ENCODE results near the gene ENPEP.
"Not testable (repeated sequence)": the region's sequence is repeated elsewhere in the genome, so short reads cannot be mapped to it uniquely, and the experiment has no call there.

The ENPEP gene

GRCh38 chr4:110550260-110550659, 74.3 kb downstream of the ENPEP start:
- DNase-seq (no peak), ATAC-seq (replicated peaks) (no peak)
- no peaks in the 10 kb centered on the region for H3K4me1 Mint-ChIP-seq (ENCODE audit: low read depth in 2 of 2)
- no peaks in the 10 kb centered on the region for H3K36me3 Mint-ChIP-seq (ENCODE audit: insufficient read depth)
- no peak overlapping the region for H3K4me3 Mint-ChIP-seq
- no peaks in the 10 kb centered on the region for H3K9me3 Mint-ChIP-seq
- peaks cover 29 to 38% of the 10 kb centered on the region in 2 donors for H3K27me3 Mint-ChIP-seq
- H3K27ac Mint-ChIP-seq = no peak overlapping the region

- no peak overlapping the region for H3K4me3 Mint-ChIP-seq
- no peaks in the 10 kb centered on the region for H3K9me3 Mint-ChIP-seq
- H3K27me3 Mint-ChIP-seq = peaks cover 24 to 33% of the 10 kb centered on the region in 2 donors
- ATAC-seq (replicated peaks) (no peak), DNase-seq (no peak)
- no peak overlapping the region for H3K27ac Mint-ChIP-seq
- H3K36me3 Mint-ChIP-seq (ENCODE audit: insufficient read depth) = no peaks in the 10 kb centered on the region
- no peaks in the 10 kb centered on the region for H3K4me1 Mint-ChIP-seq (ENCODE audit: low read depth in 2 of 2)
These were observed 77.2 kb downstream of the ENPEP start for GRCh38 chr4:110553197-110553596.

GRCh38 chr4:110567214-110567613, 91.3 kb downstream of the ENPEP start:
- H3K4me3 Mint-ChIP-seq = no peak overlapping the region
- H3K36me3 Mint-ChIP-seq (ENCODE audit: insufficient read depth) = no peaks in the 10 kb centered on the region
- H3K27me3 Mint-ChIP-seq = peaks cover 33% of the 10 kb centered on the region in 2 donors
- peaks cover 0 to 3% of the 10 kb centered on the region in 2 donors for H3K9me3 Mint-ChIP-seq
- no peaks in the 10 kb centered on the region for H3K4me1 Mint-ChIP-seq (ENCODE audit: low read depth in 2 of 2)
- DNase-seq = no peak
- no peak for ATAC-seq (replicated peaks)
- H3K27ac Mint-ChIP-seq = no peak overlapping the region

GRCh38 chr4:110576696-110577095, 100.7 kb downstream of the ENPEP start:
- not testable (repeated sequence) for H3K4me1 Mint-ChIP-seq (ENCODE audit: low read depth in 2 of 2); H3K4me3 Mint-ChIP-seq; ATAC-seq (replicated peaks); DNase-seq; H3K27ac Mint-ChIP-seq; H3K27me3 Mint-ChIP-seq; H3K36me3 Mint-ChIP-seq (ENCODE audit: insufficient read depth); H3K9me3 Mint-ChIP-seq

- Mint-ChIP-seq H3K9me3 (no peaks in the 10 kb centered on the region), H3K27me3 (peaks cover 0 to 16% of the 10 kb centered on the region in 2 donors), H3K4me3 (no peak overlapping the region), H3K36me3 (ENCODE audit: insufficient read depth) (no peaks in the 10 kb centered on the region), H3K4me1 (ENCODE audit: low read depth in 2 of 2) (no peaks in the 10 kb centered on the region), H3K27ac (no peak overlapping the region)
- ATAC-seq (replicated peaks) = no peak
- no peak for DNase-seq
These were observed 110.3 kb downstream of the ENPEP start for GRCh38 chr4:110586131-110586850.

GRCh38 chr4:110587666-110588285, 111.8 kb downstream of the ENPEP start:
- H3K9me3 Mint-ChIP-seq = no peaks in the 10 kb centered on the region
- no peak overlapping the region for H3K4me3 Mint-ChIP-seq
- H3K36me3 Mint-ChIP-seq (ENCODE audit: insufficient read depth) = no peaks in the 10 kb centered on the region
- no peak for DNase-seq
- peaks cover 0 to 14% of the 10 kb centered on the region in 2 donors for H3K27me3 Mint-ChIP-seq
- no peak overlapping the region for H3K27ac Mint-ChIP-seq
- no peak for ATAC-seq (replicated peaks)
- H3K4me1 Mint-ChIP-seq (ENCODE audit: low read depth in 2 of 2) = no peaks in the 10 kb centered on the region

- no peaks in the 10 kb centered on the region for H3K4me1 Mint-ChIP-seq (ENCODE audit: low read depth in 2 of 2)
- H3K9me3 Mint-ChIP-seq = no peaks in the 10 kb centered on the region
- no peak overlapping the region for H3K4me3 Mint-ChIP-seq
- no peaks in the 10 kb centered on the region for H3K27me3 Mint-ChIP-seq
- ATAC-seq (replicated peaks) (no peak), DNase-seq (no peak)
- H3K27ac Mint-ChIP-seq = no peak overlapping the region
- H3K36me3 Mint-ChIP-seq (ENCODE audit: insufficient read depth) = no peaks in the 10 kb centered on the region
These were observed 113.3 kb downstream of the ENPEP start for GRCh38 chr4:110589297-110589696.

- Mint-ChIP-seq H3K27ac (no peak overlapping the region), H3K36me3 (ENCODE audit: insufficient read depth) (no peaks in the 10 kb centered on the region), H3K27me3 (peaks cover 9 to 11% of the 10 kb centered on the region in 2 donors), H3K9me3 (peaks cover 0 to 4% of the 10 kb centered on the region in 2 donors), H3K4me1 (ENCODE audit: low read depth in 2 of 2) (no peaks in the 10 kb centered on the region), H3K4me3 (no peak overlapping the region)
- ATAC-seq (replicated peaks) (no peak), DNase-seq (no peak)
These were observed 119.6 kb downstream of the ENPEP start for GRCh38 chr4:110595583-110595982.

GRCh38 chr4:110596431-110596830, 120.5 kb downstream of the ENPEP start:
- ATAC-seq (replicated peaks) (no peak), DNase-seq (no peak)
- H3K4me1 Mint-ChIP-seq (ENCODE audit: low read depth in 2 of 2) = no peaks in the 10 kb centered on the region
- no peaks in the 10 kb centered on the region for H3K36me3 Mint-ChIP-seq (ENCODE audit: insufficient read depth)
- H3K4me3 Mint-ChIP-seq = no peak overlapping the region
- peaks cover 9 to 18% of the 10 kb centered on the region in 2 donors for H3K27me3 Mint-ChIP-seq
- no peak overlapping the region for H3K27ac Mint-ChIP-seq
- H3K9me3 Mint-ChIP-seq = peaks cover 0 to 4% of the 10 kb centered on the region in 2 donors

- peaks cover 9 to 18% of the 10 kb centered on the region in 2 donors for H3K27me3 Mint-ChIP-seq
- H3K36me3 Mint-ChIP-seq (ENCODE audit: insufficient read depth) = no peaks in the 10 kb centered on the region
- peaks cover 0 to 4% of the 10 kb centered on the region in 2 donors for H3K9me3 Mint-ChIP-seq
- no peak overlapping the region for H3K27ac Mint-ChIP-seq
- DNase-seq = no peak
- no peaks in the 10 kb centered on the region for H3K4me1 Mint-ChIP-seq (ENCODE audit: low read depth in 2 of 2)
- no peak overlapping the region for H3K4me3 Mint-ChIP-seq
- ATAC-seq (replicated peaks) = no peak
These were observed 121.6 kb downstream of the ENPEP start for GRCh38 chr4:110597582-110597981.

GRCh38 chr4:110602061-110602460, 126.1 kb downstream of the ENPEP start:
- H3K27ac Mint-ChIP-seq = no peak overlapping the region
- H3K4me1 Mint-ChIP-seq (ENCODE audit: low read depth in 2 of 2) = no peaks in the 10 kb centered on the region
- no peak overlapping the region for H3K4me3 Mint-ChIP-seq
- no peaks in the 10 kb centered on the region for H3K36me3 Mint-ChIP-seq (ENCODE audit: insufficient read depth)
- no peak for ATAC-seq (replicated peaks)
- H3K27me3 Mint-ChIP-seq = peaks cover 9 to 25% of the 10 kb centered on the region in 2 donors
- H3K9me3 Mint-ChIP-seq = peaks cover 0 to 4% of the 10 kb centered on the region in 2 donors
- DNase-seq = no peak

- Mint-ChIP-seq H3K27ac (no peak overlapping the region), H3K4me3 (no peak overlapping the region), H3K4me1 (ENCODE audit: low read depth in 2 of 2) (no peaks in the 10 kb centered on the region), H3K9me3 (no peaks in the 10 kb centered on the region), H3K36me3 (ENCODE audit: insufficient read depth) (no peaks in the 10 kb centered on the region), H3K27me3 (peaks cover 25 to 43% of the 10 kb centered on the region in 2 donors)
- ATAC-seq (replicated peaks) = no peak
- DNase-seq = no peak
These were observed 129.1 kb downstream of the ENPEP start for GRCh38 chr4:110605077-110605476.

GRCh38 chr4:110609044-110609750, 133.2 kb downstream of the ENPEP start:
- H3K4me3 Mint-ChIP-seq = no peak overlapping the region
- no peak overlapping the region for H3K27ac Mint-ChIP-seq

GRCh38 chr4:110610620-110610939, 134.6 kb downstream of the ENPEP start:
- peaks cover 0 to 3% of the 10 kb centered on the region in 2 donors for H3K4me1 Mint-ChIP-seq (ENCODE audit: low read depth in 2 of 2)
- DNase-seq (no peak), ATAC-seq (replicated peaks) (no peak)
- no peak overlapping the region for H3K27ac Mint-ChIP-seq
- peaks cover 69 to 76% of the 10 kb centered on the region in 2 donors for H3K27me3 Mint-ChIP-seq
- peaks cover 3% of the 10 kb centered on the region for H3K36me3 Mint-ChIP-seq (ENCODE audit: insufficient read depth)
- H3K4me3 Mint-ChIP-seq = no peak overlapping the region
- no peaks in the 10 kb centered on the region for H3K9me3 Mint-ChIP-seq

More at GRCh38 chr4:110609044-110609750, 133.2 kb downstream of the ENPEP start:
- no peaks in the 10 kb centered on the region for H3K9me3 Mint-ChIP-seq
- H3K27me3 Mint-ChIP-seq = peaks cover 55 to 62% of the 10 kb centered on the region in 2 donors
- peaks cover 0 to 2% of the 10 kb centered on the region in 2 donors for H3K4me1 Mint-ChIP-seq (ENCODE audit: low read depth in 2 of 2)
- DNase-seq (no peak), ATAC-seq (replicated peaks) (no peak)
- H3K36me3 Mint-ChIP-seq (ENCODE audit: insufficient read depth) = no peaks in the 10 kb centered on the region

Measured in effector memory CD8-positive, alpha-beta T cell (primary cell).